GM19023 (cell line): ENCODE results near the gene LHFPL5.

ENCODE experiments used
- ATAC-seq: cut with Tn5 transposase; IDR thresholded peaks from one replicate; pipeline ENCODE4 v1.9.1; 2021; ENCODE audit warnings: mild to moderate bottlenecking, moderate library complexity; ENCODE audit not compliant: unreplicated experiment

LHFPL5 gene

GRCh38 chr6:35804996-35805736 lies at the start of gene LHFPL5:
LHFPL5 (plus strand) TSS chr6:35805352; CDS start chr6:35805671, 319 bp downstream.
- ATAC-seq, result no peak

- ATAC-seq, result no peak
Observed at GRCh38 chr6:35757456-35758123, 47.6 kb upstream of the LHFPL5 start.

GRCh38 chr6:35759426-35759825 lies 45.7 kb upstream of the LHFPL5 start:
- no peak for ATAC-seq

- no peak for ATAC-seq
Observed at GRCh38 chr6:35765739-35766138, 39.4 kb upstream of the LHFPL5 start.

GRCh38 chr6:35769211-35769610 lies 35.9 kb upstream of the LHFPL5 start:
- ATAC-seq, result no peak

GRCh38 chr6:35771343-35771627 lies 33.9 kb upstream of the LHFPL5 start:
- ATAC-seq, result no peak

GRCh38 chr6:35774116-35774794 lies 30.9 kb upstream of the LHFPL5 start:
- ATAC-seq, result no peak

GRCh38 chr6:35775031-35775430 lies 30.1 kb upstream of the LHFPL5 start:
- no peak for ATAC-seq

- ATAC-seq, result no peak
Observed at GRCh38 chr6:35776364-35777215, 28.6 kb upstream of the LHFPL5 start, which contains the start of gene CLPSL2. CLPSL2 (plus strand) TSS chr6:35776598; CDS start chr6:35776619, 21 bp downstream.

- ATAC-seq, result no peak
Observed at GRCh38 chr6:35777356-35778102, 27.6 kb upstream of the LHFPL5 start.

- no peak for ATAC-seq
Observed at GRCh38 chr6:35778437-35778836, 26.7 kb upstream of the LHFPL5 start.

GRCh38 chr6:35780719-35781118 lies 24.4 kb upstream of the LHFPL5 start, which contains the start of gene CLPSL1:
CLPSL1 (plus strand) TSS chr6:35781019; CDS start chr6:35781111, 92 bp downstream.
- ATAC-seq, result no peak

- ATAC-seq, result no peak
Observed at GRCh38 chr6:35781290-35781689, 23.9 kb upstream of the LHFPL5 start.

GRCh38 chr6:35782424-35782823 lies 22.7 kb upstream of the LHFPL5 start:
- no peak for ATAC-seq

GRCh38 chr6:35784200-35784599 lies 21.0 kb upstream of the LHFPL5 start:
- no peak for ATAC-seq

GRCh38 chr6:35786272-35786671 lies 18.9 kb upstream of the LHFPL5 start:
- ATAC-seq, result no peak

- ATAC-seq, result no peak
Observed at GRCh38 chr6:35786810-35787209, 18.3 kb upstream of the LHFPL5 start.

GRCh38 chr6:35787266-35788218 lies 17.6 kb upstream of the LHFPL5 start:
- no peak for ATAC-seq

- no peak for ATAC-seq
Observed at GRCh38 chr6:35788423-35788982, 16.6 kb upstream of the LHFPL5 start.
